ENCODE data around the gene NR1D2. TPM values are rescaled to one million over a fixed set of nuclear protein-coding genes. Genes with fewer than 3 reads are reported as not detected.
A peak's percentile ranks its signal among the peaks of the same experiment; 100 is the strongest.

Gene NR1D2
- total RNA-seq, 4 donors from 2014 or later, result 36.9 to 52.1 (median 41.5) TPM

DNA sequence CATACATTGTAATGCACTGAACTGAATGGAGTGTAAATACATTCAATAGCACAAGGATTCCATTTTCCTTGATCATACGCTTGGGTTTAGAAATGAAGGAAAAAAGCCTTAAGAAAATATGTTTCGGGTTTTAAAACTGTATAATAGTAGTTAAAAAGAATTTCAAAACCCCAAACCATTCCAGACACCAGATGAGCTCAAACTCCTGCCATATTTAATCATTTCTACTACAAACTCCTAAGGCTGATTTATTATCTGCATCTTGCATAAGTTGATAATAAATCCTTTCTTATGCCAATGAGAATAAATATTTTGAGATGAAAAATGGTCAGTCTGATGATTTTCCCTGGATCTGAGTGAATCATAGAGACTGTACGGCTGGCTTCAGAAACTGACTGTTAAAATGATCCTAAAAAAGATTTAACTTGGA, 51.0 kb downstream of the NR1D2 start:
- no peak for ATAC-seq
- Histone ChIP-seq H3K27me3 (no peaks in the 10 kb centered on the region), H3K4me1 (peaks cover 0 to 45% (median 15%) of the 10 kb centered on the region in 3 donors), H3K4me3 (no peak overlapping the region), H3K9me3 (no peaks in the 10 kb centered on the region), H3K27ac (no peak overlapping the region), H3K36me3 (no peaks in the 10 kb centered on the region)
- no peak for TF ChIP-seq POLR2A (IDR thresholded peaks at IDR 0.05)
- TF ChIP-seq, protein P1, sequence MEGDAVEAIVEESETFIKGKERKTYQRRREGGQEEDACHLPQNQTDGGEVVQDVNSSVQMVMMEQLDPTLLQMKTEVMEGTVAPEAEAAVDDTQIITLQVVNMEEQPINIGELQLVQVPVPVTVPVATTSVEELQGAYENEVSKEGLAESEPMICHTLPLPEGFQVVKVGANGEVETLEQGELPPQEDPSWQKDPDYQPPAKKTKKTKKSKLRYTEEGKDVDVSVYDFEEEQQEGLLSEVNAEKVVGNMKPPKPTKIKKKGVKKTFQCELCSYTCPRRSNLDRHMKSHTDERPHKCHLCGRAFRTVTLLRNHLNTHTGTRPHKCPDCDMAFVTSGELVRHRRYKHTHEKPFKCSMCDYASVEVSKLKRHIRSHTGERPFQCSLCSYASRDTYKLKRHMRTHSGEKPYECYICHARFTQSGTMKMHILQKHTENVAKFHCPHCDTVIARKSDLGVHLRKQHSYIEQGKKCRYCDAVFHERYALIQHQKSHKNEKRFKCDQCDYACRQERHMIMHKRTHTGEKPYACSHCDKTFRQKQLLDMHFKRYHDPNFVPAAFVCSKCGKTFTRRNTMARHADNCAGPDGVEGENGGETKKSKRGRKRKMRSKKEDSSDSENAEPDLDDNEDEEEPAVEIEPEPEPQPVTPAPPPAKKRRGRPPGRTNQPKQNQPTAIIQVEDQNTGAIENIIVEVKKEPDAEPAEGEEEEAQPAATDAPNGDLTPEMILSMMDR (IDR thresholded peaks at IDR 0.05), result no peak
- no peak for TF ChIP-seq EP300 (IDR thresholded peaks at IDR 0.05)
- no peak for TF ChIP-seq POLR2AphosphoS5 (IDR thresholded peaks at IDR 0.05)
- WGBS, 2 donors (ENCODE audit: low coverage in 1 of 2), result 70 to 76% methylated on average over 3 of the region's 3 CpGs

DNA sequence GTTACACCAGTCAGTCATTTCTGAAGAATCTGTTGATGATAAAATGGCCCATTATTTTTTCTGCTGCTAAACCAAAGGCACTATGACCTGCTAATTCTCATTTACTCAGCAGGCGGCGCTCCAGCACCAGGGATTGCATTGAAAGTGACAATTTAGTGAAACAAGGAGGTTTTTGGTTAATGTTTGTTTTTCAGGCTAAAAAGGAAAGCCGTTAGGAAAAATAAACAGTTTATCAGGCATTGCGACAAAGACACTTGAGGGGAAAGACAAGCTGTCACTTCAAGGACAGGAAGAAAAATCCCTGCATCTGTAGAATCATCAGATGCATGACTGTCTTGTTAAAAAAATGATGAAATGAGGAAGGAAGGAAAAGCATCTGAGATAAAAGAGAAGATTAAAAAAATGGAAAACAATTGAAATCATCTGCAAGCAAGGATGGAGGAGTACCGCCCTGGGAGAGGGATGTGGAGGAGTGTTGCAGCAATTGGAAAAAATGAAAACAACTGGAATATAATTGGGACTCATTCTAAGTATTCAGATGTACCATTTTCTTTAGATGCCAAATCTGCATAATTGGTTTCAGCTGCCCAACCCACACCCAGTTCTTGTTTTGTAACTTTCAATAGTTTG, 54.0 kb downstream of the NR1D2 start:
- WGBS, 2 donors (ENCODE audit: low coverage in 1 of 2), result 10 to 11% methylated on average over 3 to 5 of the region's 5 CpGs
- H3K9me3 ChIP-seq, result no peaks in the 10 kb centered on the region
- H3K36me3 ChIP-seq, result no peaks in the 10 kb centered on the region
- H3K27me3 ChIP-seq, result no peaks in the 10 kb centered on the region
- no peak overlapping the region for H3K4me3 ChIP-seq
- ATAC-seq, result no peak
- TF ChIP-seq, protein P1 (IDR thresholded peaks at IDR 0.05), result peak; percentile 88 to 99 (median 94)
- no peak for TF ChIP-seq POLR2AphosphoS5 (IDR thresholded peaks at IDR 0.05)
- no peak overlapping the region for H3K27ac ChIP-seq
- peaks cover 0 to 15% (median 0%) of the 10 kb centered on the region in 3 donors for H3K4me1 ChIP-seq

DNA sequence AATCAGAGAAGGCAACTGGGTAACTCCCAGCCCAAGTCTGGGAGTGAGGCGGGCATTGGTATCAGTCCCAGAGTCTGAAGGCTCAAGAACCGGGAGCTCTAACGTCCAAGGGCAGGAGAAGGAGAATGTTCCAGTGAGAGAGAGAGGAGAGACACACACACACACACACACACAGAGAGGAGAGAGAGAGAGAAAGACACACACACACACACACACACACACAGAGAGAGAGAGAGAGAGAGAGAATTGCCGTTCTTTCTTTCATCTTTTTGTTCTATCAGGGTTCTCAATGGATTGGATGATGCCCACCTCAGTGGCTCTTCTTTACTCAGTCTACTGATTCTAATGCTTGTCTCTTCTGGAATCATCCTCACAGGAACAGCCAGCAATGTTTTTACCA, 57.0 kb downstream of the NR1D2 start:
- Histone ChIP-seq H3K27ac (no peak overlapping the region), H3K4me1 (peaks cover 0 to 8% (median 0%) of the 10 kb centered on the region in 3 donors), H3K4me3 (no peak overlapping the region), H3K27me3 (no peaks in the 10 kb centered on the region), H3K36me3 (no peaks in the 10 kb centered on the region), H3K9me3 (no peaks in the 10 kb centered on the region)
- 84 to 100% methylated on average over 2 to 4 of the region's 4 CpGs for WGBS, 2 donors (ENCODE audit: low coverage in 1 of 2)
- TF ChIP-seq POLR2A (IDR thresholded peaks at IDR 0.05) (no peak), POLR2AphosphoS5 (IDR thresholded peaks at IDR 0.05) (no peak)
- TF ChIP-seq, protein P1 (IDR thresholded peaks at IDR 0.05), result no peak
- ATAC-seq, result no peak

DNA sequence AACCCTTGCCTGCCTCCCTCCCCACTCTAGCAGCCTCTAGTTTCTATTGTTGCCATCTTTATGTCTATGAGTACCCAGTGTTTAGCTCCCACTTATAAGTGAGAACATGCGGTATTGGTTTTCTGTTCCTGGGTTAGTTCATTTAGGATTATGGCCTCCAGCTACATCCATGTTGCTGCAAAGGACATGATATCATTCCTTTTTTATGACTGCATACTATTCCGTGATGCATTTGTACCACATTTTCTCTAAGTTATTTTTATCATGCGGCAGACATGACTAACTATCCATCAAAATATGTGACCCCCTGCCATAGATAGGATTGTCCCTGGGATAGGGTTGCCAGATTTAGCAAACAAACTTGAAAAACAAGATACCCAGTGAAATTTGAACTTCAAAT, 58.4 kb downstream of the NR1D2 start:
- Histone ChIP-seq H3K27me3 (no peaks in the 10 kb centered on the region), H3K4me1 (peaks cover 0 to 8% (median 0%) of the 10 kb centered on the region in 3 donors), H3K27ac (no peak overlapping the region), H3K9me3 (no peaks in the 10 kb centered on the region), H3K36me3 (no peaks in the 10 kb centered on the region), H3K4me3 (no peak overlapping the region)
- TF ChIP-seq, protein P1 (IDR thresholded peaks at IDR 0.05), result no peak
- no peak for TF ChIP-seq POLR2AphosphoS5 (IDR thresholded peaks at IDR 0.05)
- TF ChIP-seq POLR2A (IDR thresholded peaks at IDR 0.05), result no peak
- TF ChIP-seq EP300 (IDR thresholded peaks at IDR 0.05), result no peak
- ATAC-seq, result no peak
- WGBS, 2 donors (ENCODE audit: low coverage in 1 of 2), result 83 to 98% methylated on average over 3 of the region's 3 CpGs

- Histone ChIP-seq H3K27ac (no peak overlapping the region), H3K4me3 (no peak overlapping the region), H3K4me1 (peaks cover 0 to 1% (median 0%) of the 10 kb centered on the region in 3 donors), H3K9me3 (no peaks in the 10 kb centered on the region), H3K36me3 (no peaks in the 10 kb centered on the region), H3K27me3 (no peaks in the 10 kb centered on the region)
- TF ChIP-seq EP300 (IDR thresholded peaks at IDR 0.05) (no peak), POLR2A (IDR thresholded peaks at IDR 0.05) (no peak), POLR2AphosphoS5 (IDR thresholded peaks at IDR 0.05) (no peak)
- WGBS, 2 donors (ENCODE audit: low coverage in 1 of 2), result 82 to 100% methylated on average over 2 to 3 of the region's 4 CpGs
- ATAC-seq, result no peak
Measured at GRCh38 chr3:24004171-24004938, 59.3 kb downstream of the NR1D2 start.

Data from gastroesophageal sphincter (tissue), 4 donors.